ENCODE data around the gene COPE. TPM values are rescaled to one million over a fixed set of nuclear protein-coding genes. Genes with fewer than 3 reads are reported as not detected.

Gene COPE
- polyA plus RNA-seq, 1 donor from 2014 or later, result 397 TPM

DNA sequence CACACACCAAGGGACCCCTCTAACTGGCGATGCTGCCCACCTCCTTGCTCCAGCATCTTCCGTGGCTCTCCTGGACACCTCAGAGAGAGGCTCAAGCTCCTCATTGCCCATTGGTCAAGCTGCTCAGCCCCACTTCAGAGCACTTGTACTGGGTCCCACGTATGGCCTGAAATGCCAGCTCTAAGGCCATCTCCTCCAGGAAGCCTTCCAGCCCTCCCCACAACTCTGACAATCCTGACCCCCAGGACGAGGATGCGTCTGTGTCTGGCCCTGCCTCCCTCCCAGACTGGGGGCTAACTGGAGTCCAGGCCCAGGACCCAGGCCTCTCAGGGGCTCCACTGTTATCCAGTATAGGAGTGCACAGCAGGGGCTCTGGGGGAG is 29.8 kb upstream of the COPE start:
- Histone ChIP-seq H3K9ac (ENCODE audit: low read length) (no peak overlapping the region), H3K4me2 (ENCODE audit: low read length) (no peak overlapping the region), H3K27me3 (ENCODE audit: insufficient read depth, low read depth, low read length) (no peaks in the 10 kb centered on the region), H2AFZ (ENCODE audit: low read depth, low read length) (no peak overlapping the region), H4K20me1 (ENCODE audit: insufficient read depth) (no peaks in the 10 kb centered on the region), H3K36me3 (ENCODE audit: insufficient read depth, low read length) (no peaks in the 10 kb centered on the region), H3K9me3 (ENCODE audit: low read length) (no peaks in the 10 kb centered on the region), H3F3A (ENCODE audit: insufficient read depth, low read length, poor library complexity, severe bottlenecking) (no peaks in the 10 kb centered on the region), H3K27ac (ENCODE audit: low read length) (no peak overlapping the region), H3K79me2 (replicated peaks; ENCODE audit: insufficient read depth, low read length) (no peaks in the 10 kb centered on the region), H3K4me3 (ENCODE audit: low read length) (no peak overlapping the region), H3K9me2 (ENCODE audit: insufficient read depth, low read length) (no peaks in the 10 kb centered on the region)
- TF ChIP-seq MXI1 (conservative IDR thresholded peaks at IDR 0.05; ENCODE audit: poor library complexity, severe bottlenecking) (no peak), EZH2 (IDR thresholded peaks at IDR 0.05; ENCODE audit: borderline replicate concordance, insufficient read depth, low read length, poor library complexity, severe bottlenecking) (no peak), POLR2AphosphoS5 (IDR thresholded peaks at IDR 0.05) (no peak), TAF1 (IDR thresholded peaks at IDR 0.05; ENCODE audit: low read depth) (no peak), EP300 (conservative IDR thresholded peaks at IDR 0.05; ENCODE audit: poor library complexity, severe bottlenecking) (no peak), RAD21 (conservative IDR thresholded peaks at IDR 0.05) (no peak), SMC3 (conservative IDR thresholded peaks at IDR 0.05; ENCODE audit: poor library complexity) (no peak)
- TF ChIP-seq, protein P1, sequence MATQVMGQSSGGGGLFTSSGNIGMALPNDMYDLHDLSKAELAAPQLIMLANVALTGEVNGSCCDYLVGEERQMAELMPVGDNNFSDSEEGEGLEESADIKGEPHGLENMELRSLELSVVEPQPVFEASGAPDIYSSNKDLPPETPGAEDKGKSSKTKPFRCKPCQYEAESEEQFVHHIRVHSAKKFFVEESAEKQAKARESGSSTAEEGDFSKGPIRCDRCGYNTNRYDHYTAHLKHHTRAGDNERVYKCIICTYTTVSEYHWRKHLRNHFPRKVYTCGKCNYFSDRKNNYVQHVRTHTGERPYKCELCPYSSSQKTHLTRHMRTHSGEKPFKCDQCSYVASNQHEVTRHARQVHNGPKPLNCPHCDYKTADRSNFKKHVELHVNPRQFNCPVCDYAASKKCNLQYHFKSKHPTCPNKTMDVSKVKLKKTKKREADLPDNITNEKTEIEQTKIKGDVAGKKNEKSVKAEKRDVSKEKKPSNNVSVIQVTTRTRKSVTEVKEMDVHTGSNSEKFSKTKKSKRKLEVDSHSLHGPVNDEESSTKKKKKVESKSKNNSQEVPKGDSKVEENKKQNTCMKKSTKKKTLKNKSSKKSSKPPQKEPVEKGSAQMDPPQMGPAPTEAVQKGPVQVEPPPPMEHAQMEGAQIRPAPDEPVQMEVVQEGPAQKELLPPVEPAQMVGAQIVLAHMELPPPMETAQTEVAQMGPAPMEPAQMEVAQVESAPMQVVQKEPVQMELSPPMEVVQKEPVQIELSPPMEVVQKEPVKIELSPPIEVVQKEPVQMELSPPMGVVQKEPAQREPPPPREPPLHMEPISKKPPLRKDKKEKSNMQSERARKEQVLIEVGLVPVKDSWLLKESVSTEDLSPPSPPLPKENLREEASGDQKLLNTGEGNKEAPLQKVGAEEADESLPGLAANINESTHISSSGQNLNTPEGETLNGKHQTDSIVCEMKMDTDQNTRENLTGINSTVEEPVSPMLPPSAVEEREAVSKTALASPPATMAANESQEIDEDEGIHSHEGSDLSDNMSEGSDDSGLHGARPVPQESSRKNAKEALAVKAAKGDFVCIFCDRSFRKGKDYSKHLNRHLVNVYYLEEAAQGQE (IDR thresholded peaks at IDR 0.05; ENCODE audit: borderline replicate concordance), result no peak
- TF ChIP-seq, protein P2, sequence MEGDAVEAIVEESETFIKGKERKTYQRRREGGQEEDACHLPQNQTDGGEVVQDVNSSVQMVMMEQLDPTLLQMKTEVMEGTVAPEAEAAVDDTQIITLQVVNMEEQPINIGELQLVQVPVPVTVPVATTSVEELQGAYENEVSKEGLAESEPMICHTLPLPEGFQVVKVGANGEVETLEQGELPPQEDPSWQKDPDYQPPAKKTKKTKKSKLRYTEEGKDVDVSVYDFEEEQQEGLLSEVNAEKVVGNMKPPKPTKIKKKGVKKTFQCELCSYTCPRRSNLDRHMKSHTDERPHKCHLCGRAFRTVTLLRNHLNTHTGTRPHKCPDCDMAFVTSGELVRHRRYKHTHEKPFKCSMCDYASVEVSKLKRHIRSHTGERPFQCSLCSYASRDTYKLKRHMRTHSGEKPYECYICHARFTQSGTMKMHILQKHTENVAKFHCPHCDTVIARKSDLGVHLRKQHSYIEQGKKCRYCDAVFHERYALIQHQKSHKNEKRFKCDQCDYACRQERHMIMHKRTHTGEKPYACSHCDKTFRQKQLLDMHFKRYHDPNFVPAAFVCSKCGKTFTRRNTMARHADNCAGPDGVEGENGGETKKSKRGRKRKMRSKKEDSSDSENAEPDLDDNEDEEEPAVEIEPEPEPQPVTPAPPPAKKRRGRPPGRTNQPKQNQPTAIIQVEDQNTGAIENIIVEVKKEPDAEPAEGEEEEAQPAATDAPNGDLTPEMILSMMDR (IDR thresholded peaks at IDR 0.05; ENCODE audit: poor library complexity, severe bottlenecking), result no peak

DNA sequence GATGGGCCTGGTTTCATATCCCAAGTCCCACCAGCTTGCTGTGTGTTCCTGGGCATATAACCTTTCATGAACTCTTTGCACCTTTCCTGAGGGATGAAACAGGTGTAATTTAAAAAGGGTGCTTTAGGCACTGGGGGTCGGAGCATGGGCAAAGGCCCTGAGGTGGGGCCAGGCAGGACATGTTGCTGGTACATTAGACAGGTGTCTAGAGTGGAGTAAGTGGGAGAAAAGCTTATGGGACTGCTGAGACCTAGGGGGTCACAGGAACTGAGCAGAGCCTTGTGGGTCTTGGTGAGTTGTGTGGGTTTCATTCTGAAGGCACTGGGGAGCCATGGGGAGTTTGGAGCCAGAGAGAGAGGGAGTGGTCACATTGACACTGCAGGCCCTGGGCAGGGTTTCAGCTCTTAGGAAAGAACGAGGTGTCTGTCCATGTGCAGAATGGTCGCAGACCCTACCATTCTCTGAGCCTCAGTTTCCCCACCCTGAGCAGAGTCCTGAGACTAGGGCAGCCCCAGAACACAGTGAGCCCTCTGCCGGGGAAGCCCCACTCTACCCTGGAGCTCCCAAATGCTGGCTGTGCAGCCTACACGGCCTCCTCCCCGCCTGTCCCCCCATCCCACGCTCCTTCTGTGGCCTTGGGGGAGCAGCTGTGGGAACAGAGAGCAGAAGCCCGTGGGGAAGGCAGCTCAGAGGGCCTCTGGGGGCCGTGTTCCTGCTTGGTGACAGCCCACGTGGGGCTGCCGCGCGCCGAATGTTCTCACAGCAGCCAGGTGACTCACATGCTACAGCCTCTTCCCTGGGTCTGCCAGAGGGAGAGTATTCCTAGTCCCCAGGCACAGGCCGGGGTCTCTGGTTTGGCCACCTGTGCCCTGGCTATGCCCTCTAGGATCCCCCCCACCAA is 29.1 kb upstream of the COPE start:
- H3K27me3 ChIP-seq (ENCODE audit: insufficient read depth, low read depth, low read length), result no peaks in the 10 kb centered on the region
- H3K79me2 ChIP-seq (replicated peaks; ENCODE audit: insufficient read depth, low read length), result no peaks in the 10 kb centered on the region
- H3K4me3 ChIP-seq (ENCODE audit: low read length), result no peak overlapping the region
- H3K9ac ChIP-seq (ENCODE audit: low read length), result no peak overlapping the region
- TF ChIP-seq RAD21 (conservative IDR thresholded peaks at IDR 0.05) (no peak), SMC3 (conservative IDR thresholded peaks at IDR 0.05; ENCODE audit: poor library complexity) (no peak), POLR2AphosphoS5 (IDR thresholded peaks at IDR 0.05) (no peak), TAF1 (IDR thresholded peaks at IDR 0.05; ENCODE audit: low read depth) (no peak), MXI1 (conservative IDR thresholded peaks at IDR 0.05; ENCODE audit: poor library complexity, severe bottlenecking) (no peak), EZH2 (IDR thresholded peaks at IDR 0.05; ENCODE audit: borderline replicate concordance, insufficient read depth, low read length, poor library complexity, severe bottlenecking) (no peak), EP300 (conservative IDR thresholded peaks at IDR 0.05; ENCODE audit: poor library complexity, severe bottlenecking) (no peak)
- TF ChIP-seq, protein P1 (IDR thresholded peaks at IDR 0.05; ENCODE audit: borderline replicate concordance), result no peak
- TF ChIP-seq, protein P2 (IDR thresholded peaks at IDR 0.05; ENCODE audit: poor library complexity, severe bottlenecking), result no peak
- H3K36me3 ChIP-seq (ENCODE audit: insufficient read depth, low read length), result no peaks in the 10 kb centered on the region
- H3K4me2 ChIP-seq (ENCODE audit: low read length), result no peak overlapping the region
- H3K27ac ChIP-seq (ENCODE audit: low read length), result no peak overlapping the region
- H4K20me1 ChIP-seq (ENCODE audit: insufficient read depth), result no peaks in the 10 kb centered on the region
- H2AFZ ChIP-seq (ENCODE audit: low read depth, low read length), result no peak overlapping the region
- H3K9me2 ChIP-seq (ENCODE audit: insufficient read depth, low read length), result no peaks in the 10 kb centered on the region
- no peaks in the 10 kb centered on the region for H3F3A ChIP-seq (ENCODE audit: insufficient read depth, low read length, poor library complexity, severe bottlenecking)
- no peaks in the 10 kb centered on the region for H3K9me3 ChIP-seq (ENCODE audit: low read length)
